HepG2 (cell line): ENCODE results near the gene GFY.

Experiments used
- ATF7 ChIP-seq, 2 experiments: fragments of 450-650 bp in 1 of 2; sonication (generic) in 1 of 2; formaldehyde crosslinking in 1 of 2; IDR thresholded peaks; 2 replicates each; pipeline versions ENCODE4 v1.4.0 to v1.6.1; 2016 to 2020; ENCODE audit warnings: antibody characterized with exemption in 1 of 2, mild to moderate bottlenecking in 1 of 2, missing genetic modification reagents in 1 of 2
- FOSL1 ChIP-seq: sonication (generic); formaldehyde crosslinking; IDR thresholded peaks from 2 replicates; pipeline ENCODE4 v1.9.0; 2021; ENCODE audit warnings: missing genetic modification reagents, borderline replicate concordance
- GLI4 ChIP-seq: sonication (generic); formaldehyde crosslinking; IDR thresholded peaks from 2 replicates; pipeline ENCODE4 v1.5.1; 2020; ENCODE audit warnings: missing genetic modification reagents, mild to moderate bottlenecking, moderate library complexity, borderline replicate concordance
- KDM2A ChIP-seq: sonication (generic); formaldehyde crosslinking; IDR thresholded peaks from 2 replicates; pipeline ENCODE4 v1.4.0; 2020; ENCODE audit warnings: low read depth, missing genetic modification reagents, borderline replicate concordance
- MAZ ChIP-seq, 2 experiments: sonication (generic) in 1 of 2; formaldehyde crosslinking in 1 of 2; IDR thresholded peaks; 2 replicates each; pipeline versions ENCODE4 v1.5.0 to v1.6.1; 2012 to 2020; ENCODE audit warnings: low read depth in 2 of 2, mild to moderate bottlenecking in 2 of 2, borderline replicate concordance in 1 of 2, improper control_type of control experiment in 1 of 2, low read length in 1 of 2, missing genetic modification reagents in 1 of 2, moderate library complexity in 1 of 2
- NR2F2 ChIP-seq: IDR thresholded peaks from 2 replicates; pipeline ENCODE4 v1.6.1; 2012; ENCODE audit warnings: low read depth, inconsistent platforms, borderline replicate concordance
- POLR2A ChIP-seq, 2 experiments: IDR thresholded peaks; 2 replicates each; pipeline ENCODE4 v1.6.1; 2011; ENCODE audit warnings: low read depth in 2 of 2, low read length in 2 of 2, mild to moderate bottlenecking in 1 of 2, moderate library complexity in 1 of 2; ENCODE audit not compliant: insufficient read depth in 1 of 2
- POLR2AphosphoS5 ChIP-seq: IDR thresholded peaks from 2 replicates; pipeline ENCODE4 v1.6.1; 2012; ENCODE audit warnings: low read depth, low read length
- RBM22 ChIP-seq: fragments of 200-400 bp; formaldehyde crosslinking; optimal IDR thresholded peaks from 2 replicates; pipeline ENCODE3; 2017; ENCODE audit warnings: mild to moderate bottlenecking, low read length, moderate library complexity
- ZNF12 ChIP-seq: sonication (generic); formaldehyde crosslinking; IDR thresholded peaks from 2 replicates; pipeline ENCODE4 v1.5.0; 2020; ENCODE audit warnings: missing genetic modification reagents
- ZNF589 ChIP-seq: sonication (generic); formaldehyde crosslinking; conservative IDR thresholded peaks from 2 replicates; pipeline ENCODE4 v1.8.0; 2022; ENCODE audit warnings: mild to moderate bottlenecking, moderate library complexity, missing genetic modification reagents
- TF ChIP-seq, protein P1 (sequence below): sonication (generic); formaldehyde crosslinking; IDR thresholded peaks from 2 replicates; pipeline ENCODE4 v1.8.1; 2023; ENCODE audit warnings: missing genetic modification reagents, inconsistent platforms, borderline replicate concordance
- TF ChIP-seq, protein P2 (sequence below): sonication (generic); formaldehyde crosslinking; IDR thresholded peaks from 2 replicates; pipeline ENCODE4 v1.8.0; 2022; ENCODE audit warnings: missing genetic modification reagents, mild to moderate bottlenecking, borderline replicate concordance

DNA sequence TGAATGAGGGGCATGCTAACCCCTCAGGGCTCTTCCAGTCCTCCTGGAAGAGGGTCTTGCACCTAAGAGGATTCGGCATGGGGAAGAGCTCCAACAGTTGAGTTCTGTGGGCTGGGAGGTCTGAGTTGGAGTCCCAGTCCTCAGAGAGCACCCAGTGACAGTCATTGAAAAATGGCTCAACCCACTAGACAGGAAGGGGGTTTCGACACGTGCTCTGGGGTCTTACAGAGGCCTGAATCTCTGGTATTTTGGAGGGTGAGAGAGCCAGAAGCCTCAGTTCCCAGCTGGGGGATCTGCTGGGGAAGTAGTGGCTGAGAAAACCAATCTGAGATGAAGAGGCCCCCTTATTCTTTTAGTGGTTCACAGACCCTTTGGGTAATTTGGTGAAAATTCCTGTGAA is 10.9 kb upstream of the GFY start:
- no peak for TF ChIP-seq ATF7 (IDR thresholded peaks at IDR 0.05)
- TF ChIP-seq ATF7 (CRISPR knock-in tag; IDR thresholded peaks at IDR 0.05), result no peak
- TF ChIP-seq ZNF589, result no peak
- TF ChIP-seq POLR2A (IDR thresholded peaks at IDR 0.05; ENCODE audit: insufficient read depth in 1 of 2, low read depth in 2 of 2, low read length in 2 of 2), result no peak
- TF ChIP-seq ZNF12 (CRISPR knock-in tag), result no peak
- no peak for TF ChIP-seq RBM22
- TF ChIP-seq NR2F2, result no peak
- TF ChIP-seq, protein P1, sequence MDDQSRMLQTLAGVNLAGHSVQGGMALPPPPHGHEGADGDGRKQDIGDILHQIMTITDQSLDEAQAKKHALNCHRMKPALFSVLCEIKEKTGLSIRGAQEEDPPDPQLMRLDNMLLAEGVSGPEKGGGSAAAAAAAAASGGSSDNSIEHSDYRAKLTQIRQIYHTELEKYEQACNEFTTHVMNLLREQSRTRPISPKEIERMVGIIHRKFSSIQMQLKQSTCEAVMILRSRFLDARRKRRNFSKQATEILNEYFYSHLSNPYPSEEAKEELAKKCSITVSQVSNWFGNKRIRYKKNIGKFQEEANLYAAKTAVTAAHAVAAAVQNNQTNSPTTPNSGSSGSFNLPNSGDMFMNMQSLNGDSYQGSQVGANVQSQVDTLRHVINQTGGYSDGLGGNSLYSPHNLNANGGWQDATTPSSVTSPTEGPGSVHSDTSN (CRISPR knock-in tag), result no peak
- TF ChIP-seq MAZ (IDR thresholded peaks at IDR 0.05; ENCODE audit: borderline replicate concordance, low read depth, low read length), result no peak
- no peak for TF ChIP-seq MAZ (CRISPR knock-in tag; IDR thresholded peaks at IDR 0.05; ENCODE audit: low read depth)
- no peak for TF ChIP-seq POLR2AphosphoS5
- TF ChIP-seq, protein P2, sequence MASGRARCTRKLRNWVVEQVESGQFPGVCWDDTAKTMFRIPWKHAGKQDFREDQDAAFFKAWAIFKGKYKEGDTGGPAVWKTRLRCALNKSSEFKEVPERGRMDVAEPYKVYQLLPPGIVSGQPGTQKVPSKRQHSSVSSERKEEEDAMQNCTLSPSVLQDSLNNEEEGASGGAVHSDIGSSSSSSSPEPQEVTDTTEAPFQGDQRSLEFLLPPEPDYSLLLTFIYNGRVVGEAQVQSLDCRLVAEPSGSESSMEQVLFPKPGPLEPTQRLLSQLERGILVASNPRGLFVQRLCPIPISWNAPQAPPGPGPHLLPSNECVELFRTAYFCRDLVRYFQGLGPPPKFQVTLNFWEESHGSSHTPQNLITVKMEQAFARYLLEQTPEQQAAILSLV (CRISPR knock-in tag), result no peak
- no peak for TF ChIP-seq FOSL1 (CRISPR knock-in tag)
- TF ChIP-seq GLI4 (CRISPR knock-in tag), result no peak
- TF ChIP-seq KDM2A (CRISPR knock-in tag), result no peak
